ENCODE data around the gene GON4L. TPM values are rescaled to one million over a fixed set of nuclear protein-coding genes. Genes with fewer than 3 reads are reported as not detected.
A peak's percentile ranks its signal among the peaks of the same experiment; 100 is the strongest.
"Not testable (repeated sequence)": the region's sequence is repeated elsewhere in the genome, so short reads cannot be mapped to it uniquely, and the experiment has no call there.

Gene GON4L, protein sequence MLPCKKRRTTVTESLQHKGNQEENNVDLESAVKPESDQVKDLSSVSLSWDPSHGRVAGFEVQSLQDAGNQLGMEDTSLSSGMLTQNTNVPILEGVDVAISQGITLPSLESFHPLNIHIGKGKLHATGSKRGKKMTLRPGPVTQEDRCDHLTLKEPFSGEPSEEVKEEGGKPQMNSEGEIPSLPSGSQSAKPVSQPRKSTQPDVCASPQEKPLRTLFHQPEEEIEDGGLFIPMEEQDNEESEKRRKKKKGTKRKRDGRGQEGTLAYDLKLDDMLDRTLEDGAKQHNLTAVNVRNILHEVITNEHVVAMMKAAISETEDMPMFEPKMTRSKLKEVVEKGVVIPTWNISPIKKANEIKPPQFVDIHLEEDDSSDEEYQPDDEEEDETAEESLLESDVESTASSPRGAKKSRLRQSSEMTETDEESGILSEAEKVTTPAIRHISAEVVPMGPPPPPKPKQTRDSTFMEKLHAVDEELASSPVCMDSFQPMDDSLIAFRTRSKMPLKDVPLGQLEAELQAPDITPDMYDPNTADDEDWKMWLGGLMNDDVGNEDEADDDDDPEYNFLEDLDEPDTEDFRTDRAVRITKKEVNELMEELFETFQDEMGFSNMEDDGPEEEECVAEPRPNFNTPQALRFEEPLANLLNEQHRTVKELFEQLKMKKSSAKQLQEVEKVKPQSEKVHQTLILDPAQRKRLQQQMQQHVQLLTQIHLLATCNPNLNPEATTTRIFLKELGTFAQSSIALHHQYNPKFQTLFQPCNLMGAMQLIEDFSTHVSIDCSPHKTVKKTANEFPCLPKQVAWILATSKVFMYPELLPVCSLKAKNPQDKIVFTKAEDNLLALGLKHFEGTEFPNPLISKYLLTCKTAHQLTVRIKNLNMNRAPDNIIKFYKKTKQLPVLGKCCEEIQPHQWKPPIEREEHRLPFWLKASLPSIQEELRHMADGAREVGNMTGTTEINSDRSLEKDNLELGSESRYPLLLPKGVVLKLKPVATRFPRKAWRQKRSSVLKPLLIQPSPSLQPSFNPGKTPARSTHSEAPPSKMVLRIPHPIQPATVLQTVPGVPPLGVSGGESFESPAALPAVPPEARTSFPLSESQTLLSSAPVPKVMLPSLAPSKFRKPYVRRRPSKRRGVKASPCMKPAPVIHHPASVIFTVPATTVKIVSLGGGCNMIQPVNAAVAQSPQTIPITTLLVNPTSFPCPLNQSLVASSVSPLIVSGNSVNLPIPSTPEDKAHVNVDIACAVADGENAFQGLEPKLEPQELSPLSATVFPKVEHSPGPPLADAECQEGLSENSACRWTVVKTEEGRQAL (N-terminal part only)
- 37.7 TPM for polyA plus RNA-seq

DNA sequence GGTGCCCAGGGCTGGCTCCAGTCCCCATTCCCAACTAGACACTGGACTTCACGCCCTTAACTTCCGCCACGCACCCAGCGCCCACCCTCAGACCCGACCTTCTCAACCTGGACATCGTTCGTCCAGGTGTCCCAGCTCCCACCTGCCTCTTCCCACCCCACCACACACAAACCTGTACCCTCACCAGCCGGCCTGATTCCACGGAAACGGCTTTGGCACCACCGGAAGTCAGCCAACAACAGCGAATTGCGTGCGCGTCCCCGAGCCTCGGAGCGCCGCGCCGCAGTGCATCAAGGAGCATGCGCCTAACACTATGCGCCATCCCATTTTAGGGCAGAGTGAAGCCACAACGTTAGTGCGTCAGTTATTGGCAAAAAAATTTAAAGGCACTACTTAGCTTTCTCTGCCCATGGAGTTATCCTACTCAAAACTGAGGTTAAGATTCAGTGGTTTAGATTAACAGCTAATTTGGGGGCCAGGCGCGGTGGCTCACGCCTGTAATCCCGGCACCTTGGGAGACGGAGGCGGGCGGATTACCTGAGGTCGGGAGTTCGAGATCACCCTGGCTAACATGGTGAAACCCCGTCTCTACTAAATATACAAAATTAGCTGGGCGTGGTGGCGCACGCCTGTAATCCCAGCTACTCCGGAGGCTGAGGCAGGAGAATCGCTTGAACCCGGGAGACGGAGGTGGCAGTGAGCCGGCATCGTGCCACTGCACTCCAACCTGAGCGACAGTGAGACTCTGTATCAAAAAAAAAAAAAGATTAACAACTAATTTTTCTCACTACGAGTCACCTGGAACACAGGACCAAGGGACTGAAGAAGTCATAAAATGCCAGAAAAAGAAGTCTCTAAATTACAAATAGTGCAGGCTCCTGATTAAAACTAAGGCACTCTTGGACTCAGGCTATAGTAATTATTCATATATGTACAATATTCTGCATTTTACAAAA lies at the start of gene GON4L:
GON4L (minus strand) TSS at position 240 of the 956 bp plus-strand sequence. CDS start 3,434 bp downstream, outside the sequence.
- Mint-ChIP-seq H3K4me3 (peak within 1 kb of the TSS; percentile 87 to 100 (median 98)), H3K4me1 (peaks cover 19 to 28% (median 24%) of the 10 kb centered on the region in 3 donors), H3K27ac (peak within 1 kb of the TSS; percentile 74 to 99 (median 95)), H3K36me3 (peaks cover 6% of the 10 kb centered on the region), H3K27me3 (no peaks in the 10 kb centered on the region), H3K9me3 (no peaks in the 10 kb centered on the region)

DNA sequence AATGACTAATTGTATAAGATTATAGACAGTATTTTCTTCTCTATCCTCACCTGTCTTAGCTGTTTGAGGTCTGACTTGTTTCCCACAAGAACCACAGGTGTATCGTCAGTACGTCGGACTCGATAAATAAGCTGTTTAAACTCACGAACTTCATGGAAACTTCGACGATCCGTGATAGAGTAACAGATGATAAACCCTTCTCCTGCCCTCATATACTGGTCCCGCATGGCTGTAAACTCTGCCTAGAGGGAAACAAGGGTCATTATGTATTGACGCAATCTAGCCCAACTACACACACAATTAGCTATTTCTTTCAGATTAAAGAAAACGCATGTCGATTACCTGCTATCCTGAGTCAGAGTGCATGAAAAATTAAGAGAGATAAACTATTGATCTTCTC lies 47.2 kb upstream of the GON4L start:
- no peaks in the 10 kb centered on the region for H3K27me3 Mint-ChIP-seq
- peak overlapping the region in 2 of 3 donors; percentile 39 to 63 for H3K27ac Mint-ChIP-seq
- peaks cover 8% of the 10 kb centered on the region for H3K36me3 Mint-ChIP-seq
- H3K4me1 Mint-ChIP-seq, result peaks cover 0 to 10% (median 2%) of the 10 kb centered on the region in 3 donors
- no peak overlapping the region for H3K4me3 Mint-ChIP-seq
- H3K9me3 Mint-ChIP-seq, result no peaks in the 10 kb centered on the region

DNA sequence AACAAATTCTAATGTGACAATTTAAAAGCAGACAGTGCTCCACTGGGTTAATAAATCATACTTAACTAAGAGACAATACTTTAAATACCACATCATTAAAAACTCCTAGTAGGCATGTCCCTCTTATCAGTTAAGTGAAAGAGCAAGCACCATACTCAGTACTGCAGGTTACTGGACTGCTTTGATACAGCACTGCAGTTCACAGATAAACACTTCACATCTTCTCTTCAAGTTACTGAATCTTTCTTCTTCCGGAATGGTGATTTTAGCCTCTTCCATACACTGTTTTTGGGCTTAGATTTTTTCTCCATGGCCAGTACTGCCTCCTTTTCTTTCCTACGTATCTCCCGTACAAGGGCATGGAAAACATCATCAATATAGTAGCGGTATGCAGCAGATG lies 43.1 kb upstream of the GON4L start:
- Mint-ChIP-seq H3K27ac (no peak overlapping the region), H3K9me3 (no peaks in the 10 kb centered on the region), H3K36me3 (peaks cover 6% of the 10 kb centered on the region), H3K4me3 (no peak overlapping the region), H3K4me1 (peaks cover 0 to 10% (median 1%) of the 10 kb centered on the region in 3 donors), H3K27me3 (no peaks in the 10 kb centered on the region)

DNA sequence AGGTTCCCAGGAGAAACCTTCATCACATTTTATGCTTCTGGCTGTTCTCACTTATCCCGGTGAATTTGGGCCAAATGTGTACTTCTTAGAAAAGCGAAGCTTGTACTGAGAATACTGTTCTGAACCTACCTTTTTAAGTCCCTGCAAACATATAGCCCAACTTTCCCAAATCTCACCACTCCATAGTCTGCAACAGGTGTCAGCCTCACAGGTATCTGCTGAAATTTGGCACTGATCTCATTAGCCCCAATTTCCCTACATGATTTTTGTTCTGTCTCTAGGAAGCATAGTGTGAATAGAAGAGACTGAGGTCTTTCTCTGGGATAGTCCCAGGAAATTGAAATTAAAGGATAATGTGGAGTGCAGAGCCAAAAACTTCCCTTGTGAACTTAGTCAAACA lies 42.7 kb upstream of the GON4L start:
- H3K27ac Mint-ChIP-seq, result no peak overlapping the region
- no peak overlapping the region for H3K4me3 Mint-ChIP-seq
- no peaks in the 10 kb centered on the region for H3K9me3 Mint-ChIP-seq
- H3K4me1 Mint-ChIP-seq, result peaks cover 0 to 10% (median 1%) of the 10 kb centered on the region in 3 donors
- H3K27me3 Mint-ChIP-seq, result no peaks in the 10 kb centered on the region
- H3K36me3 Mint-ChIP-seq, result peaks cover 4% of the 10 kb centered on the region

DNA sequence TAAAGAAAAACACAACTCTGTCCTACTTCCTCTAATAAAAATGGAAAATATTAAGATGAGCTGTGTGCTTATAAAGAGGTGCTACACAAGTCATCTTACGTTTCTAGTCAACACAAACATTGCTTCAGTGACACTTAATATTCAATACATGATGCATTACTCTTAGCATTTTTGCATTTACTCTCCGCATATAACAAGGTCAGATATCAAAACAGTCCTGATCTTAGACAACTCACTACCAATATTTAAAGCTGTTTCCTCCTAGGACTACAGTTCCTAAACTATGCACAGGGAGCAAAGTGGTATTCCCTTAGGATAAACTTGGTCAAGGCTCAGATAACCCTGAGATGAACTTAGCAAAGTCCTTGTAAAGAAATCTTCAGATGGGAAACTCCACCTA lies 41.9 kb upstream of the GON4L start:
- Mint-ChIP-seq H3K27ac (no peak overlapping the region), H3K27me3 (no peaks in the 10 kb centered on the region), H3K4me3 (no peak overlapping the region), H3K9me3 (no peaks in the 10 kb centered on the region), H3K4me1 (peaks cover 0 to 6% (median 1%) of the 10 kb centered on the region in 3 donors), H3K36me3 (peaks cover 2% of the 10 kb centered on the region)

DNA sequence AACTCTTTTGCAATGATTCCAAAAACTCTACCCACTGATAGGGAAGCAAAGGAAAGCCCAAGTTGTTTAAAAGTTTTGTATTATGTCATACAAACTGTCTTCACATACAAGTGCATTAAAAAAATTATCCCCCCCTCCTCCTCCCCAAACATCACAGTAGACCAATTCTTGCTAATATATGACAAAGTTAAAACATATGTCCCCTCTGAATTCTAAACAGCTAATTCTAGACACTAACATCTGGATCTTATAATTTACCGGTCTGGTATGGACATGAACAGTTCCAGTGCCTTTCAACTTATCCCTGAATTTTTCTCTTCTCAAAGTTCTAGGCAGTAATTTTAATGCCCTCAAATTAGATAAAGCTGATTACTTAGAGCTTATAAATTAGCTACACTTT lies 40.7 kb upstream of the GON4L start:
- Mint-ChIP-seq H3K27ac (peak overlapping the region in 1 of 3 donors; percentile 57), H3K27me3 (no peaks in the 10 kb centered on the region), H3K36me3 (no peaks in the 10 kb centered on the region), H3K4me1 (peaks cover 0 to 6% (median 1%) of the 10 kb centered on the region in 3 donors), H3K4me3 (no peak overlapping the region), H3K9me3 (no peaks in the 10 kb centered on the region)

DNA sequence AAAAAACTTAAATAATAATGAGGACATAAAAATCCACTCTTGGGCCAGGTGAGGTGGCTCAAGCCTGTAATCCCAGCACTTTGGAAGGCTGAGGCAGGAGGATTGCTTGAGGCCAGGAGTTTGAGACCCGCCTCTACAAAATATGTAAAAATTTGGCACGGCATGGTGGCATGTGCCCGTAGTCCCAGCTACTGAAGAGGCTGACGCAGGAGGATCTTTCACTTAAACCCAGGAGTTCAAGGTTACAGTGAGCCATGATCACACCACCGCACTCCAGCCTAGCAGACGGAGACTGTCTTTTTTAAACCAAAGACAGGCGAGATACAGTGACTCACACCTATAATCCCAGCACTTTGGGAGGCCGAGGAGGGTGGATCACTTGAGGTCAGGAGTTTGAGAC lies 39.5 kb upstream of the GON4L start:
- H3K36me3 Mint-ChIP-seq, H3K4me3 Mint-ChIP-seq, H3K4me1 Mint-ChIP-seq, H3K27ac Mint-ChIP-seq, H3K9me3 Mint-ChIP-seq, H3K27me3 Mint-ChIP-seq: not testable (repeated sequence)

DNA sequence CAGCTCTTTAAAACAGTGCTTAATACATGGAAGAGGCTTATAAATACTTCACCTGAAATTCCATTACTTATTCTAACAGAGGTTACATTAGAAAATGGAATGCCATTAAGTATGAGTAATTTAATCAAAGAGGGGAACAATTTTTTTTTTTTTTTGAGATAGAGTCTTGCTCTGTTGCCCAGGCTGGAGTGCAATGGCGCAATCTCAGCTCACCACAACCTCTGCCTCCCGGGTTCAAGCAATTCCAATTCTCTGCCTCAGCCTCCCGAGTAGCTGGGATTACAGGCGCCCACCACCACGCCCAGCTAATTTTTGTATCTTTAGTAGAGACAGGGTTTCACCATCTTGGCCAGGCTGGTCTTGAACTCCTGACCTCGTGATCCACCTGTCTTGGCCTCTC lies 38.6 kb upstream of the GON4L start:
- H3K4me1 Mint-ChIP-seq, H3K36me3 Mint-ChIP-seq, H3K27me3 Mint-ChIP-seq, H3K9me3 Mint-ChIP-seq, H3K4me3 Mint-ChIP-seq, H3K27ac Mint-ChIP-seq: not testable (repeated sequence)

DNA sequence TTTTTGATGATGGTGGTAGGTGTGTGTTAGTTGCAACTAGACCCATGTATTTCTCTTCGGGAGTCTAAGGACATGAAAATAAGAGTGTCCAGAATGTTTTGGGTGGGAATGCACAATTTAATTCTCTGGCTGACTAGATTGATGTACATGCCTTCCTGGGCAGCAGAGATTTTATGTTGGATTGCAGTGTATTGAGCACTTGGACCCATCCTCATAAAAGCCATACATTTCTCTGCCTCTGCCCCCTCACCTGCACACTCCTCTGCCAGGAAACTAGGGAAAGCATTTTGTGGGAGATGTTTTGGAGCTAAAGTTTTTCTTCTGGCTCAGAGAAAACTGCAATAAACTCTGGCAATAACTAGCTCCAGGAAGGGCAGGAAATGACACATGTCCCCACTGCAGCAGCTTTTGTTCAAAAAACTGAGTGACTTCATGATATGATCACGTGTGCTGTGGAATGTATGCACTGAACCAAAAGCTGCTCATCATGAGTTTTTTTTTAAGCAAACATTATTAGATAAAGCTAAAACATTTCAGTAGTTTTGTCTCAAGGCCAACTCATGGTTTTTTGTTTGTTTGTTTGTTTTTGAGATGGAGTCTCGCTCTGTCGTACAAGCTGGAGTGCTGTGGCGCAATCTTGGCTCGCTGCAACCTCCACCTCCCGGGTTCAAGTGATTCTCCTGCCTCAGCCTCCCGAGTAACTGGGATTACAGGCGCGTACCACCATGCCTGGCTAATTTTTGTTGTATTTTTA lies 36.6 kb upstream of the GON4L start:
- no peak overlapping the region for H3K27ac Mint-ChIP-seq
- no peaks in the 10 kb centered on the region for H3K36me3 Mint-ChIP-seq
- H3K4me1 Mint-ChIP-seq, result no peaks in the 10 kb centered on the region
- H3K27me3 Mint-ChIP-seq, result no peaks in the 10 kb centered on the region
- H3K4me3 Mint-ChIP-seq, result no peak overlapping the region
- H3K9me3 Mint-ChIP-seq, result no peaks in the 10 kb centered on the region

DNA sequence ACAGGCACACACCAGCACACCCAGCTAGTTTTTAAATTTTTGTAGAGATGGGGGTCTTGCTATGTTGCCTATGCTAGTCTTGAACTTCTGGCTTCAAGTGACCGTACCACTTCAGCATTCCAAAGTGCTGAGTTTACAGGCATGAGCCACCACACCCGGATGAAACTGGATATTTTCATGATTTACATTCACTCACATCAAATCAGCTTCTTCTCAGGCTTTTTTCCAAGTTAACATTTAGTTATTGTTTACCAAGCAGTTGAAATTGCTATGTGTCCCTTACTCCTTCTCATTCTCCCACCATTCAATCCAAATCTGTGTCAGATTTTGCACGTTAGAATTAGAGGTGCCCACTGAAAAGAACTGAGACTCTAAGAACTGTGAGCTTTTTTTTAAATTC lies 35.8 kb upstream of the GON4L start:
- no peaks in the 10 kb centered on the region for H3K4me1 Mint-ChIP-seq
- H3K4me3 Mint-ChIP-seq, result no peak overlapping the region
- H3K9me3 Mint-ChIP-seq, result no peaks in the 10 kb centered on the region
- H3K36me3 Mint-ChIP-seq, result no peaks in the 10 kb centered on the region
- H3K27ac Mint-ChIP-seq, result no peak overlapping the region
- H3K27me3 Mint-ChIP-seq, result no peaks in the 10 kb centered on the region

DNA sequence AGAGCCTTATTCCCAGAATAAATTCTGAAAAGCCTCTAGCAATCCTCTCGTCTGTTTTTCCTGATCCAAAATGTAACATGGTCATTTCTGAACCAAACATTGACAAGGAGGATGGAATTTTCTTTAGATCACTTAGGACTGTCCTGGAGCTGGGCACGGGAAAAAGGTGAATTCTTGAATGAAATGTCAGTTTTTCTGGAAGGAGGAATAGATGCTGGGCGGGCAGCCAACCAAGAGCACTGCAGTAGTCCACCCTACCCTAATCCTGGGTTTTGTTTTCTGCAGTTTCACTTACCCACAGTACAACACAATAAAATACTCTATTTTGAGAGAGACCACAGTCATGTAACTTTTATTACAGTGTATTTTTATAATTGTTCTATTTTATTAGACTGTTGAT lies 33.2 kb upstream of the GON4L start:
- no peak overlapping the region for H3K4me3 Mint-ChIP-seq

DNA sequence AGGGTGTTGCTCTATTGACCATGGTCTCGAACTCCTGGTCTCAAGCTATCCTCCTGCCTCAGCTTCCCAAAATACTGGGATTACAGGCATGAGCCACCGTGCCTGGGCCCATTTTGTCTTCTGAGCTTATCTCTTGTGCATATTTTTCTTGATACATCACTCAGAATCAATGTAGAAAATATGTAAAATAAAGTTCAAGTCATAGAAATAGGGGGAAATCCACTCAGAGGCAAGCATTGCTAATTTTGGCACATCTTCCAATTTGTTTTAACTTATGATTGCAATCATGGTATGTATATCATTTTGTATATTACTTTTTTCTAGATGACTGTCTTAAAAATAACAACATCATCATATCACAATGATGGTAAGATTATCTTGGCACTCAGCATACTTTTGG lies 32.6 kb upstream of the GON4L start:
- H3K27ac Mint-ChIP-seq, result no peak overlapping the region
- H3K4me3 Mint-ChIP-seq, result no peak overlapping the region
- no peaks in the 10 kb centered on the region for H3K36me3 Mint-ChIP-seq
- H3K9me3 Mint-ChIP-seq, result no peaks in the 10 kb centered on the region
- no peaks in the 10 kb centered on the region for H3K27me3 Mint-ChIP-seq
- no peaks in the 10 kb centered on the region for H3K4me1 Mint-ChIP-seq

More for the DNA sequence above, 33.2 kb upstream of the GON4L start:
- H3K27ac Mint-ChIP-seq, result no peak overlapping the region
- H3K4me1 Mint-ChIP-seq, result no peaks in the 10 kb centered on the region
- no peaks in the 10 kb centered on the region for H3K36me3 Mint-ChIP-seq
- H3K9me3 Mint-ChIP-seq, result no peaks in the 10 kb centered on the region
- no peaks in the 10 kb centered on the region for H3K27me3 Mint-ChIP-seq

DNA sequence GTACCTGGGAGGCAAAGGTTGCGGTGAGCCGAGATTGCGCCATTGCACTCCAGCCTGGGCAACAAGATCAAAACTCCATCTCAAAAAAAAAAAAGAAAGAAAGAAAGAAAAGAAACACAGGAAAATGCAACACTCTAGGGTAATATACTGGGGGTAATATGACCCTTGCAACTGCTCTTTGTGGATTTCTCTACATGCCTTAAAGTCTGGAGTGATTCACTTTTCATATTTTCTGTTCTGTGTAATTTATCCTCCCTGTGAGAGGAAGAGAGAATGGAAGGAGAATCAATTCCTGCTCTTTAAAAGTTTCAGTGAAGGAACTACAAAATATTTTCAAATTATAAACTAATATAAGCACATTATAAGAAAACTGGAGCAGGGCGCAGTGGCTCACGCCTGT lies 31.5 kb upstream of the GON4L start:
- Mint-ChIP-seq H3K27ac (no peak overlapping the region), H3K4me3 (no peak overlapping the region), H3K9me3 (no peaks in the 10 kb centered on the region), H3K36me3 (no peaks in the 10 kb centered on the region), H3K27me3 (no peaks in the 10 kb centered on the region), H3K4me1 (no peaks in the 10 kb centered on the region)
